ENCODE data around the gene B4GALT2. TPM values are rescaled to one million over a fixed set of nuclear protein-coding genes. Genes with fewer than 3 reads are reported as not detected.

B4GALT2 gene
- total and polyA plus RNA-seq, 2 donors (not counting 1 experiment from before 2014, with no cell fraction given): 4.6 to 6.5 TPM

- Histone ChIP-seq H3K27ac (ENCODE audit: low read length in 2 of 2) (no peak overlapping the region), H3K27me3 (replicated peaks in 1 of 4; ENCODE audit: control extremely low read depth in 1 of 4, control insufficient read depth in 3 of 4, insufficient read depth in 4 of 4, low read length in 3 of 4) (peaks cover 0 to 44% (median 26%) of the 10 kb centered on the region in 4 experiments), H3K79me2 (ENCODE audit: control insufficient read depth, insufficient read depth, low read length) (no peaks in the 10 kb centered on the region), H4K20me1 (ENCODE audit: control insufficient read depth, insufficient read depth, low read length, poor library complexity, severe bottlenecking) (no peaks in the 10 kb centered on the region), H3K4me3 (ENCODE audit: control extremely low read depth in 1 of 5, extremely low read depth in 1 of 5, insufficient read depth in 1 of 5, low read depth in 2 of 5, low read length in 4 of 5) (peak overlapping the region in 2 of 5 experiments; percentile 15 to 24), H3K4me2 (replicated peaks; ENCODE audit: low read depth, low read length, poor library complexity, severe bottlenecking) (peak overlapping the region; percentile 74), H3K9me3 (ENCODE audit: control extremely low read depth in 1 of 3, control insufficient read depth in 2 of 3, insufficient read depth in 1 of 3, low read length in 2 of 3) (peaks cover 0 to 14% (median 0%) of the 10 kb centered on the region in 3 donors), H2AFZ (ENCODE audit: insufficient read depth, low read depth, low read length, poor library complexity, severe bottlenecking) (peak overlapping the region; percentile 33), H3K4me1 (ENCODE audit: control insufficient read depth in 2 of 2, insufficient read depth in 2 of 2, low read length in 2 of 2) (peaks cover 29 to 30% of the 10 kb centered on the region in 2 donors), H3K9ac (ENCODE audit: low read length) (peak overlapping the region; percentile 35), H3K36me3 (replicated peaks in 1 of 2; ENCODE audit: control extremely low read depth in 1 of 2, control insufficient read depth in 1 of 2, extremely low read depth in 1 of 2, insufficient read depth in 2 of 2, low read length in 1 of 2) (no peaks in the 10 kb centered on the region)
- H3K27me3 Mint-ChIP-seq: peaks cover 26% of the 10 kb centered on the region
- WGBS (ENCODE audit: insufficient coverage): 10% methylated on average over 46 of the region's 48 CpGs
- H3K4me1 Mint-ChIP-seq: peaks cover 21% of the 10 kb centered on the region
- ATAC-seq (ENCODE audit: low read depth): no peak
- H3K4me3 Mint-ChIP-seq: peak overlapping the region; percentile 63
- POLR2A ChIA-PET: no interaction called here
- H3K9me3 Mint-ChIP-seq (ENCODE audit: insufficient read depth): no peaks in the 10 kb centered on the region
- H3K27ac Mint-ChIP-seq: no peak overlapping the region
- no peak for DNase-seq
- CTCF ChIA-PET: interaction anchor here (0.8 to 10.3 kb wide), 15 partner anchors 9 to 711 kb away, joined by 3 to 118 read pairs (median 6); partner anchors contain the start of genes IPO13 and PTPRF
- no peak for TF ChIP-seq EZH2 (IDR thresholded peaks at IDR 0.05; ENCODE audit: borderline replicate concordance, insufficient read depth, low read depth, low read length, poor library complexity, severe bottlenecking)
- TF ChIP-seq, protein P1, sequence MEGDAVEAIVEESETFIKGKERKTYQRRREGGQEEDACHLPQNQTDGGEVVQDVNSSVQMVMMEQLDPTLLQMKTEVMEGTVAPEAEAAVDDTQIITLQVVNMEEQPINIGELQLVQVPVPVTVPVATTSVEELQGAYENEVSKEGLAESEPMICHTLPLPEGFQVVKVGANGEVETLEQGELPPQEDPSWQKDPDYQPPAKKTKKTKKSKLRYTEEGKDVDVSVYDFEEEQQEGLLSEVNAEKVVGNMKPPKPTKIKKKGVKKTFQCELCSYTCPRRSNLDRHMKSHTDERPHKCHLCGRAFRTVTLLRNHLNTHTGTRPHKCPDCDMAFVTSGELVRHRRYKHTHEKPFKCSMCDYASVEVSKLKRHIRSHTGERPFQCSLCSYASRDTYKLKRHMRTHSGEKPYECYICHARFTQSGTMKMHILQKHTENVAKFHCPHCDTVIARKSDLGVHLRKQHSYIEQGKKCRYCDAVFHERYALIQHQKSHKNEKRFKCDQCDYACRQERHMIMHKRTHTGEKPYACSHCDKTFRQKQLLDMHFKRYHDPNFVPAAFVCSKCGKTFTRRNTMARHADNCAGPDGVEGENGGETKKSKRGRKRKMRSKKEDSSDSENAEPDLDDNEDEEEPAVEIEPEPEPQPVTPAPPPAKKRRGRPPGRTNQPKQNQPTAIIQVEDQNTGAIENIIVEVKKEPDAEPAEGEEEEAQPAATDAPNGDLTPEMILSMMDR (IDR thresholded peaks at IDR 0.05): no peak
- intact Hi-C loops (cut with micrococcal nuclease): no loop called here
Measured at GRCh38 chr1:43935711-43936427, 43.1 kb upstream of the B4GALT2 start.
